ENCODE data around the gene SEZ6L.

The SEZ6L gene

DNA sequence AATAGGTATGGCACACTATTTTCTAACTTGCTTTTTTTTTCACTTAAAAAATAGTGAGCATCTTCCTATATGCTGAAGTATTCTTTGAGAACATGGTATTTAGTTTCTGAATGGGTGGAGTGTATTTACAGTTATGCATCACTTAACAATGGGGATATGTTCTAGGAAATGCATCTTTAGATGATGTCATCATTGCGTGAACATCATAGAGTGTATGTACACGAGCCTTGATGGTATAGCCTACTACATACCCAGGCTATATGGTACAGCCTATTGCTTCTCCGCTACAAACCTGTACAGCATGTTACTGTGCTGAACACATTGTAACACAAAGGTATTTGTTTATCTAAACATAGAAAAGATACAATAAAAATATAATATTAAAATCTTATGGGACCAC lies 135.5 kb downstream of the SEZ6L start:
- no peak for DNase-seq

DNA sequence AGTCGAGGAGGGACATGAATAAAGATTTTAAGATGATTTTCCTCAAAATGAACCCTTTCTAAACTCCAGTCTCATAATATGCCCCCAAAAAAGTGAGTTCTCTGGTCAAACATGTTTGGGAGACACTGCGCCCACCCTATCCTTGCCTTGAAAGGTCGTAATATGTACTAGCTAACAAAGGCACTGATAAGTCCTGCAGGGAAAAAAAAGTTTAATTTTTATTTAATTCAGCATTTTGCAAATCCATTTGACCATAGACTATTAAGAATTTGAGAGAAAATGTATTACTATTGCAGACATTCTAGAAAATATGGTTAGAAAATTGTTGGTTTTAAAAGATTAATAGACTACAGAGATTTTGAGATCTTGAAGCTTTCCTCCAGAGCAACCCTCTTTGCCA lies 139.2 kb downstream of the SEZ6L start:
- DNase-seq, result no peak

DNA sequence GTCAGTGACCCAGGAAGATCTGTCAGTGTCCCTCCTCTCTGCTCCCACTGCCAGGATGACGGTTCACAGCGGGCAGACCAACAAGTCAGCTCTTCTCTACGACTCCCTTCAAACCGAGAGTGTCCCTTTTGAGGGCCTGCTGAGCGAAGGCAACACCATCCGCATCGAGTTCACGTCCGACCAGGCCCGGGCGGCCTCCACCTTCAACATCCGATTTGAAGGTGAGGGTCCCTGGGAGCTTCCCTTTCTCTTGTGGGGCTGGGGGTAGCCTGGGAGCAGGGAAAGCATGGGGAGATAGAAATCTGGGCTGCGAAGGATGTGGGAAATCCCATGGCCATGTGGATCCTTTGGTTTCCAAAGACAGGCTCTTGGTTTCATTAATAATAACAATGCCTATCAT lies 141.4 kb downstream of the SEZ6L start:
- no peak for DNase-seq

DNA sequence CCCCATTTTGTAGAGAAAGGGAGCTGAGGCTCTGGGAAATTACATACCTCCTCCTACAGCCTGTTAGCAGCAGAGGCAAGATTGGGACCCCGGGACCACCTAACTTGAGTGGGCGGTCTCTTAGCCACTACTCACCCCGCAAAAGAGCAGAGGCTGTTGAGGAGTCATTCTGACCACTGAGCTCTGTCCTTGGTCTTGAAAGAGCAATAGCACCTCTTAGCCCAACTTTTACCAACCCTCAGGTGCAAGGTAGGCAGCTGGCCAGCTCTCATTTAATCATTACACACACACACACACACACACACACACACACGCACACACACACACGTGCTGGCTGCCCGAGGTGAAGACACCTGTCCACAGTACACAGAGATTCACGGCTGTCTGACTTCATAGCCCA lies 144.0 kb downstream of the SEZ6L start:
- DNase-seq, result no peak

DNA sequence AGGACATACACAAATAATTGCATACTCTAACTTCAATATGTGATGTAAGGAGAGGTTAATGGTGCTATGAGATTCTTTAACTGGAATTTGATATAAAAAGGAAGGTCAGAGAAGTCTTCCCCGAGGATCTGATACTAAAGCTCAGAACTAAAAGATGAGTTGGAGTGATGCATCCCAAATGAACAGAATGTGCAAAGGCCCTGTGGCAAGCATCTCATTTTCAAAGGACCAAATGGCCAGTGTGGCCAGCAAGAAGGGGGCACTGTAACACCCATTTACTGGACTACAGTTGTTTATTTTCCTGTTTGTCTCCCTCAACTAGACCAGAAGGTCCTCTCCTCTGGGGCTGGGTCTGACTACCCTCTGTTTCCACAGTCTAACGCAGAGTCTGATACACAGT lies 144.9 kb downstream of the SEZ6L start:
- DNase-seq, result no peak

DNA sequence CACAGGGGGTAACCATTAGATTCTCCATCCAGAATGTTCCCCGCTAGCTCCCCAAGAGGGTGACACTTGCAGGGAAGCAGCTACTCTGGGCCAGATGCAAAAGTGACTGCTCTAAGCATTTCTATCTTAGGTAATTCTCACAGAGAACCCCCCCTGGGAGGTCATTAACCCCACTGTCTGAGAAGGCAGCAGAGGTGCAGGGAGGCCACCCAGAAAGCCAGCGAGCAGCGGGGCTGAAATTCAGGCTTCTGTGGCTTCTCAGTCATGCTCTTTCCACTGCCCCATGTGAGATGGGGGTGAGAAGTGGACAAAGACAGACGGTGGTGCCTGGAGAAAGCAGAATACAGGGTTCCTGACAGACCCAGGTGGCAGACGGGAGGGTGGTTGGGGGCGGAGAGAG lies 145.4 kb downstream of the SEZ6L start:
- no peak for DNase-seq

DNA sequence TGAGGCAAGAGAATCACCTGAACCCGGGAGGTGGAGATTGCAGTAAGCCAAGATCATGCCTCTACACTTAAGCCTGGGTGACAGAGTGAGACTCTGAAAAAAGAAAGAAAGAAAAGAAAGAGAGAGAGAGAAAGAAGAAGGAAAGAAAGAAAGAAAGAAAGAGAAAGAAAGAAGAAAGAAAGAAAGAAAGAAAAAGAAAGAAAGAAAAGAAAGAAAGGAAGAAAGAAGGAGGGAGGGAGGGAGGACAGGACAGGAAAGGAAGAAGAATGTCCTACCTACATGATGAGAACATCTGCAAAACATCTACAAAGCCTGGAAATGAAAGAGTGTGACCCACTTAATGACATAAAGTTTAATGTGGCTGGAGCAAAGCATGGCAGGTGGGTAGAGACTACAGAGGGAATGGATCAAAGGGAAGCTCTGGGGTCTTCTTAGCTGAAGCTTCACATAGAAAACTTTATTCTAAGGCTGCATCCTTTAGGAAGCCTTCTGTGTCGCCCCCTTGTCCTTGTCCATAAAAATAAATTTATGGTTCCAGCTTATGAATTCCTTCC lies 147.5 kb downstream of the SEZ6L start:
- DNase-seq, result no peak

DNA sequence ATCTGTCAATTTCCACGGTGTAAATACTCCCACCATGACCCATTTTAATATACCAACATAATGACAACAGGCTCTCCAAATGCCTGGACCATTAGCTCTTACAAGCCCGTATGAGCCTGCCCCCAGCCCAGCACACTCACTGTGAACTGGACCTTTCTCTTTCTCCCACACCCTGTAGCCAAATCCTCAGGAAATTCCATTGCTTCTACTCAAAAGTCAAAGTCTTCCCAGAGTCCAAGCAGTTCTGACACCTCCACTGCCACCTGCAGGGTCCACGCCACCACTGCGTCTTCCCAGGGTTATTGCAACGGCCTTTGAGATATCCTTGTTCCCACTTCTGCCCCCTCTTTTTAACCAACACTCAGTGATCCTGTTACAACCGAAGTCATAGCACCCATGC lies 149.7 kb downstream of the SEZ6L start:
- DNase-seq, result no peak

DNA sequence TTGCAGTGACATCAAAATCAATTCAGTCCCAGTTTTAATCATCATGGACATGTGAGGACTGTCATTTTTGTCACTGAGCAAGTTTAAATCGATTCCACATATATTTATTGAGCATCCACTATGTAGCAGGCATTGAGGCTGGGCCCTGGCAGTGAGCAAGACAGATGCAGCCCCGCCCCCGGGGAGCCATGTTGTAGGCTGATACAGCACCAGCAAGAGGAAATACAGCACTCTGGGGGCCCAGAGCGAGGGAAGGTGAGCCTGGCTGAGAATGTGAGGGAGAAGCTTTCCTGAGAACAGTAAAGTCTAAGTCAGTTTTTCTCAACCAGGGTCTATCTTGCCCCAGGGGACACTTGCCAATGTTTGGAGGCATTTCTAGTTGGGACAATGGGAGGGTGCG lies 151.2 kb downstream of the SEZ6L start:
- no peak for DNase-seq

DNA sequence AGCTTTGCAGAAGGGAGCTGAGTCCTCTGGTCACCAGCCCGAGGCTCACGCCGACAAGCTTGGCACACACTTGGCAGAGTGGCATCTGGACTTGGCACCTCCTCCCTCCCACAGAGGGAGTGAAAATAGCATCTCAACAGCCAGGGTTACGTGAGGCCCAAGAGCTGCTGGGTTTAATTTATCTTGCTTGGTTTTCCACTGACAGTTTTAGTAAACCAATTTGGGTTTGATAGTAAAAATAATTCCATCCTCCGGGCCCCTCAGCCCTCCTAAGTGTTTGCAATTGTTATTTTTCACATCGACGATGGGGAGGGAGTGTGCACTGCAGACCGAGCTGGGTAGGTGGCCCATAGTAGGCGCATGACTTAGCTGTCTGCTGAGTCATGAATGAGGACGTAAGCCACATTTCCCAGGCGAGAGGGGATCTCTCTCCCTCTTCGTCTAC lies 152.2 kb downstream of the SEZ6L start:
- DNase-seq, result no peak

DNA sequence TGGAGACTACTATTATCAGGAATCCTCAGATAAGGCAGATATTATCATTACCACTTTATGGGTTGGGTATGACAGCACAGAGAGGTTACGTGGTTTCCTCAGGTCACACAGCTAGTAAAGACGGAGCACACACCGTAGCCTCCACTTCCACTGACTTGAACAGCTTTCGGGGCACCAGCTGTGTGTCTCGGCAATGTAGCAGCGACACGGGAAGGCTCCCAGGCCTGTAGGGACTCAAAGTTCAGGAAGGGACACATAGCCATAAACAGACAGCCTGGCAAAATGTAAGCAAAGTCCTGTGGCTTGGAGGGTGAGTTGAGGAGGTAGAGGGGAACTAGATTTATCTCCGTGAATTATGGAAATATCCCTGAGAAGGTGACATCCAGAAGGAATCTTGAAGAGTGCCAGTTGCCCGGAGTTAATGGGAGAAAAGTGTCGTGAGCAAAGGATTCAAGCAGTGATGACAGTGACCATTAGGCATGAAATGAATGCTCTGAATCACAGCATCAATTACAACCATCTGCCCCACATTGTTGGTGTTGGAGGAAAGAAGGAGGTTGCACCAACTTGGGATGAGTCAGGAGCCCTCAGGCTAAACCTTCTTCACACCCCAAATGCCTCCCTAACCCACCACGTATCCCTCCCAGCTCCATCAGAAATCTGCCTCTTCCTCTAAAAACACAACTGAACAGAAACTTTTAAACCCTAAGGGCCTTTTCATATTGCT lies 153.1 kb downstream of the SEZ6L start:
- no peak for DNase-seq

DNA sequence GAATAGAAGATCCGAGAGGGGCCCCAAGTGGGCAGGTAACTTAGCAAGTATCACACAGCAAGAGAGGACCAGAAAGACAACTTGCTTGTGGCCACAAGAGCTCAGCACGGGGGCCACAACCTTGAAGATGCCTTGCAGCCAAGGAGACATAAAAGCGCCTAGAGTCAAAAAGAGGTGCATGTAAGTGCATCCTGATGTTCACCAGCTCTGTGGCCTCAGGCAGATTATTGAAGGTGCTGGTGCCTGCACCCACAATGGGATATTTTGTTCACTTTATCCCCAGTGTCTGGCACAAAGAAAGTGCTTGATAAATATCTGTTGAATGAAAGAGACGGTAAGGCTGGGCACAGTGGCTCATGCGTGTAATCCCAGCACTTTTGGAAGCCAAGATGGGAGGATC lies 153.8 kb downstream of the SEZ6L start:
- DNase-seq, result no peak

DNA sequence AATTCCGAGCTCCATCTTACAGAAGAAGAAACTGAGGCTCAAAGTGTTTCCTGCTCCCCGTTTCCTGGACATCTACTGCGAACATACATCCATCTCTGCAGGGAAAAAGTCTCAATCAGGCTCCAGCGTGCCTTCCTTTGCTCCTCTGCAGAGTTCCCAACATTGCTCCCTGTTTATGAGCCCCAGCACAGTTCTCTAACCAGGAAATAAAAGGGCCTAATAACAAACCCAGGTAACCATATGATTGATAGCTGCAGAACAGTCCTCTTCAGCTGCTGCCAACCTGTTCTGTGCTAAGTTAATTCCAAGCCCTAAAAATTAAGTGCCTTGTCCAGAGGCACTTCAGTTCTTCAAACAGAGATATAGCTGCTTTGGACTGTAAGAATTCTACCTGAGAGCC lies 154.9 kb downstream of the SEZ6L start:
- DNase-seq, result no peak

DNA sequence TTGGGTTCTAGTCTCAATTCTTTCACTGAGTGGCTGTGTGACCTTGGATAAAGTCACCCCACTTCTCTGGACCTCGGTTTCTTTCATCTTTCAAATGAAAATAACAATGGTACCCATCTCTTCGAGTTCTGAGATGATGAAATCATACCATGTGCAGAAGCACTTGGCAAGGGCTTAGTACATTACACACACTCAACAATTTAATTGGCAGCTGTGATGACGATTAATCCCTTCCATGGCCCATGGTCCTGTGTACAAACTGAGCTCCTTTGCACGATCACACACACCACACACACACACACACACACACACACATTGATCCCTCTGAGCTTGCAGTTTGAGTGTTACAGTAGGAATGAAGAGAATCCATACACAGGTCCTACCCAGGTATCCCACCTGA lies 156.4 kb downstream of the SEZ6L start:
- DNase-seq, result no peak

DNA sequence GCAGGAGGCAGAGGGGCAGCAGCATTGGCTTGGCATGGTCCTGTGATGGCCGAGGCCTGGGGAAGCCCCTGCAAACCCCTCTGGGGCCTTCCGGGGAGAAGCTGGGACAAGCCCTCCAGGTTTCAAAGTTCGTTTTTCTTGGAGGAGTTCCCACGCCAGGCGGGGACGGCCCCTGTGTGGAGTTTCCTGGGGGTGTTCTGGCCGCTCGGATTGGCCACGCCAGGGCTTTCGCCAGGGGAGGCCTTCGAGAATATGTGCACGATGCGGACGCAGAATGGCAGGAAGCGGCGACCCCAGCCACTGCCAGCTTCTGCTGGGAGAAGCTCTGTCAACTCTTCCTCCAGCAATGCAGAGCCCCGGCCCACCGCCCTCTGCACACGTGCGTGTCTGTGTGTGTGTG lies 157.5 kb downstream of the SEZ6L start:
- DNase-seq, result no peak

DNA sequence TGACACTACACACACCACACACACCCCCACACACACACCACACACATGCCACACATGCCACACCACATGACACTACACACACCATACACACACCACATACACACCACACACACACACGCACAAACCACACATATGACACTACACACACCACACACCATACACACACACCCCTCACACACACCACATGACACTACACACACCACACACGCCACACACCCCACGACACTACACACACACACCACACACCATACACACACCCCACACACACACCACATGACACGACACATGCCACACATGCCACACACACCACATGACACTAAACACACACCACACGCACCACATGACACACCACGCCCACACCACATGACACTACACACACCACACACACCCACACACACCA lies 158.0 kb downstream of the SEZ6L start:
- no peak for DNase-seq

DNA sequence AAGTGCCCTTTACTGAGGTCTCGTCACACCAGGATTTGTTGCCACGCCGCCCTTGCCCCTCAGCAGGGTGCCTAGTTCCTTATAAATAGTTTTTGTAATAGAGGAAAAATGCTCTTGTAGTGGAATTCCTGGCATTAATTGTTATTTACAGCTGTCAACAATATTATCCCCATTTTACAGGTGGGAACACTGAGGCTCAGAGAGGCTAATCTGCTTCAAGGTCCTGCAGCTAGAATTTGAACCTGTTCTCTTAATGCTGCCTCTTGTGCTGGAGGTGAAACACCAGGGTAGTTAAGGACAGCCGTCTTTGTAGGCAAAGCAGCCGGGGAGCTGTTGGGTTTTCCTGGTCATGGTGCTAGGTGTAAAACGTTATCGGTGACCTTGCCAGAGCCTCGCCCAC lies 159.0 kb downstream of the SEZ6L start:
- no peak for DNase-seq

DNA sequence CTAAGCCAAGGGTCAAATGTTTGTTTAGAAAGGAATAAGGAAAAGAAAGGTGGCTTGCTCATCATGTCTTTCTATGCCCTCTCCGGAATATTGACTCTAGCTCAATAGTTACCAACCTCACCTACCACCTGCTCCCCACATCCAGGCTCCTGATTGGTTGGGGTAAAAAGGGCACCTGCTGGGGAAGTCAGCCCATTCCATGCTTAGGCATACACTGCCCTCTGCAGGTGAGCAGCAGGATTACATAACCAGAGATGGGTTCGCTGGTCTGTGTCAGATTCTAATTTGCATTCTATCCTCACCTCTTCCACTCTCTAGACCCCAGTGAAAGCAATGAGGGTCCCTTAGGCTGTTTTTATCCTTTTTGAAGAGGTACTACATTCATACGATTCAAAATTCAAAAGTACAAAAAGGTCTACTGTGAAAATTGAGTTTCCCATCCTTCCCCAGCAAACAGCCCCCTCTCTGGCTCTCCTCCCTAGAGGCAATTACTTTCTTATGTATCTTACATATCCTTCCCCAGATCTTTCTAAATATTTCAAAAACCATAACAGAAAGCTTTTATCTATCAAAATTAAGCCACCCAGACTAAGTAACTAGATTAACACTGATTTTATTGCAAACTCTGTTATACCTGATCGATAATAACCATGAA lies 161.8 kb downstream of the SEZ6L start:
- DNase-seq, result peak; percentile 46

DNA sequence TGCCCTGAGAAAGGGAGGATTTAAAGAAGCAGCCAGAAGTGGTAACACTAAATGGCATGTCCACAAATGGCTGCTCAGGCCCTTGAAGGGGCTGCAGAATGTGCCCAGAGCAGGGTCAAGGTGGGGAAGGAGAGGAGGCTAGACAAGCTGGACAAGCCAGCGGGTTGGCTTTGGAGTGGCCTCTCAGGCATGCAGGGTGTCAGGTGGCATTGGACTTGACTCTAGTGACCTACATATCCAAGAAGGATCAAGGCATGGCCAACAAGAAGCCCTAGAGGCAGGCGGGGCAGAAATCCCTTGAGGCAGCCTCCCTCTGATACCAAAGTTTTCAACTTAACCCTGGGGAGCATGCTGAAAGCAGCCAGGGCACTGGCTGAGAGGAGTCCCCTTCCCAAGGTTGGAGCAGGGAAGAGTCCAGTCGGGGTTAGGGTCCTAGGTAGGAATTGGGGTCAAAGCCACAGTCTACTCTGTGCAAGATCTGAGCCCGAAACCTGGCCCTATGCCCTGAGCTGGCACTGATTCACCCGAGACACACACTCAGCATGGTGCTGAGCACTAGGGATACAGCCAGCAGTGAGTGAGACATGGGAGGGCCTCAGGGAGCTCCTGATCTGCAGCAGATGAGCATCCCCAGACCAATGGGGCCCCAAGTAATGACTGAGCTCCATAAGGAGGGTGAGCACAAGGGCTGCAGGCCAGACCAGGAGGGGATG lies 164.0 kb downstream of the SEZ6L start:
- no peak for DNase-seq

DNA sequence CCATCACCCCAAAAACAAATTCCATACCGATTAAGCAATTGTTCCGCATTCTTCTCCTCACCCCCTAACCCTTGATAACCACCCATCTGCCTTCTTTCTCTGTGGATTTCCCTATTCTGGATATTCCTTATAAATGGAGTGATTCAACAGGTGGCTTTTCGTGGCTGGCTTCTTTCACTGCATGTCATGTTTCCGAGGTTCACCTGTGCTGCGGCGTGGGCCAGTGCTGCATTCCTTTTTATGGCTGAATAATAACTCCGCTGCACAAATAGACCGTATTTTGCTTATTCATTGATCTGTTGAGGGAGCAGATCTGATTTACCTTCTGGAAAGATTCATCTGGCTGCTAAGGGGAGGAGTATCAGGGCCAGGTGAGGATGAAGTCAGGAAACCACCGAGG lies 165.0 kb downstream of the SEZ6L start:
- no peak for DNase-seq

DNA sequence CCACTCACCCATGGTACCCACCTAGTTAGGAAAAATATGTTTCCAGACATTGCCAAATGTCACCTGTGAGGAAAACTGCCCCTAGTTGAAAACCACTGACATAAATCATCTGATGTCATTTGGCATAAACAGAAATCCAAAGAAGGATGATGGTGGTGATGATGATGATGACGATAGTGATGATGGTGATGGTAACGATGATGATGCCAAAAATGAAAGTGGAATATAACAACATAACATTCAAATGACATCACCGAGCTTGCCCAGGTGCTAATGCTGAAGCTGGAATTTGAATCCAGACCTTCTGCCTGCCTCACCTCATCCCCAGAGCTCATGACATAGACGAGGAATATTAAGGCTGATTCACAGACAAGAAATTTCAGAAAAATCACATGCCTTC lies 167.5 kb downstream of the SEZ6L start:
- no peak for DNase-seq

DNA sequence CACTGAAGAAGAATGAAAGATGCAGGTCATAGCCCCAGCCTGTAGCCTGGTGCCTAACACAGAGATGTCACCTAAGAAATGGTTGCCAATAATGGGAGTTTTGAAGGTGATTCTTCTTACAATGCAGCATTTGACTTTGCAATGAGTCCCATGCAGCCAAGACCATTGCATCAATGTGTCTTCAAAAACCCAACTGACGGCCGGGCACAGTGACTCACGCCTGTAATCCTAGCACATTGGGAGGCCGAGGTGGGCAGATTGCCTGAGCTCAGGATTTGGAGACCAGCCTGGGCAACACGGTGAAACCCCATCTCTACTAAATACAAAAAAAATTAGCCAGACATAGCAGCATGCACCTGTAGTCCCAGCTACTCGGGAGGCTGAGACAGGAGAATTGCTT lies 170.5 kb downstream of the SEZ6L start:
- DNase-seq, result no peak

DNA sequence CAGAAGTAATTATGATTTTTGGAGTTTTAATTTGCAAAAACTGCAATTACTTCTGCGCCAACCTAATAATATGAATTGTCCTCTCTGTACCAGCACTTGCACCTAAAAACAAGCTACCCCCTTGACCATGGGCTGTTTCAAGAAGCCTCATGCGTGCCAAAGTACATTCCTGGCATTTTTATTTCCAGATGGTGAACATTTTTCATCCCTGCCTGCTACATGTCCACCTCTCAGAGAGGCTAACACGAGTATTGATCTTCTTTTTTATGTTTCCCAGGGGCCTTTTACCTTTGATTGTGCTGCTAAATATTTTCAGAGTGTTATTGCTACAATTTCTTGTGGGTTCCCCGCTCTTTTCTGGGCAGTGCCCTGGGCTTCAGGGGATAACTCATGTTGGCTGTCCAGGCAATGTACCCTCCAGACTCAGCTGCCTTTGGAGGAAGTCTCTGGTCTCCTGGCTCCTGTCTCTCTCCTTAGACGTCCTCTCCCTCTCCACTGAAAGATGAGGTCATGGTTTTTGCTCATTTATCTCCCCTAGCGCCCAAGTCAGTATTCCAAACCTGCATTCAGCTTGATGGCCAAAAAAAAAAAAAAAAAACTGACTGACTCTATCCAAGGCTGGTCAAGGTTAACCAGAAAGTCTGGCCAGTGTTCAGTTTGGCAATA lies 173.6 kb downstream of the SEZ6L start:
- DNase-seq, result no peak

Measured in CD4-positive, alpha-beta T cell treated with Interferon gamma for 1 hour (primary cell).